ENCODE data around the gene ZNF764.
A peak's percentile ranks its signal among the peaks of the same experiment; 100 is the strongest.

ZNF764 gene

DNA sequence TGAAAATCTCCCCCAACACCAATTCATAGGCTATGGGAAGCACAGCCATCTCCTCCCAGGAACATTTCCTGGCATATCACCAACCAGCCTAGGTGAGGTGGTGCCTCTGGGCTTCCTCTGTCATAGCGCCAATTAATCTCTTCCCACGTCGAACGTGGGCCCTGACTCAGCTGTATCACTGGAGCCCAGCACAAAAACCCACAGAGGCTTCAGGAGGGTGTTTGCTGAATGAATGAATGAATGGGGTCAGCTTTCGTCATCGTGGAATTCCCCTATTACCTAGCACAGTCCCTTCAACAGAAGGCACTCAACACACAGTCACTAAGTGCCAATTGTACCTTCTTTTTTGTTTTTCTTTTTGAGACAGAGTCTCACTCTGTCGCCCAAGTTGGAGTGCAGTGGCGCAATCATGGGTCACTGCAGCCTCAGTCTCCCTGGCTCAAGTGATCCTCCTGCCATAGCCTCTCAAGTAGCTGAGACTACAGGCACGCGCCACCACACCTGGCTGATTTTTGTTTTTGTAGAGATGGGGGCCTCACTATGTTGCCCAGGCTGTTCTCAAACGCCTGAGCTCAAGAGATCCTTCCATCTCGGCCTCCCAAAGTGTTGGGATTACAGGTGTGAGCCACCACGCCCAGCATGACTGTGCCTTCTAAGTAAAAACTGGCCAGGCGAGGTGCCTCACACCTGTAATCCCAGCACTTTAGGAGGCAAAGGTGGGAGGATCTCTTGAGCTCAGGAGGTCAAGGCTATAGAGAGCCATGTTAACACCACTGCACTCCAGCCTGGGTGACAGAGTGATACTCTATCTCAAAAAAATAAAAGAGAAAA, 9.2 kb upstream of the ZNF764 start:
- peak overlapping the region; percentile 52 to 64 for H3K4me3 Mint-ChIP-seq
- ATAC-seq (replicated peaks) (peak; percentile 31), DNase-seq (peak in 2 of 3 experiments; percentile 37 to 46)
- peaks cover 12% of the 10 kb centered on the region for H3K36me3 Mint-ChIP-seq (ENCODE audit: insufficient read depth)
- H3K4me1 Mint-ChIP-seq (ENCODE audit: low read depth in 2 of 2), result peaks cover 26 to 30% of the 10 kb centered on the region in 2 donors
- H3K9me3 Mint-ChIP-seq, result no peaks in the 10 kb centered on the region
- no peaks in the 10 kb centered on the region for H3K27me3 Mint-ChIP-seq
- H3K27ac Mint-ChIP-seq, result peak overlapping the region; percentile 96 to 98

DNA sequence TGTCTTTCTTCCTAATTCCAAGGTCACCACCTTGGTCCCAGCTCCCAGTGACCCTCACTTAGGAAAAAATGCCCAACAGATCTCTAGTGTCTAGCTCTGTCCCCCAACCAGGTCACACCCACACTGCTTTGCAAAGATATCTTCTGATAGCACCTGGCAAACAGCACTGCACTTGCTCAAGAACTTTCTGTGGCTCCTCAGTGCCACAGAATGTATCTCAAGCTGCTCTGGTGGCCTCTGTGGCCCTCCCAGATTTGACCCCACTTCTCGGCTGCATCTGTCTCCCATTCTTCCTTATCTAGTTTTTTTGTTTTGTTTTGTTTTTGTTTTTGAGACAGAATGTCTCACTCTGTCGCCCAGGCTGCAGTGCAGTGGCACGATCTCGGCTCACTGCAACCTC, 8.4 kb upstream of the ZNF764 start:
- no peak for ATAC-seq (replicated peaks)
- H3K27me3 Mint-ChIP-seq, result no peaks in the 10 kb centered on the region
- no peak for DNase-seq
- peaks cover 7% of the 10 kb centered on the region for H3K36me3 Mint-ChIP-seq (ENCODE audit: insufficient read depth)
- H3K4me1 Mint-ChIP-seq (ENCODE audit: low read depth in 2 of 2), result peaks cover 24 to 25% of the 10 kb centered on the region in 2 donors
- H3K4me3 Mint-ChIP-seq, result no peak overlapping the region
- H3K9me3 Mint-ChIP-seq, result no peaks in the 10 kb centered on the region
- H3K27ac Mint-ChIP-seq, result peak overlapping the region in 1 of 2 donors; percentile 96

DNA sequence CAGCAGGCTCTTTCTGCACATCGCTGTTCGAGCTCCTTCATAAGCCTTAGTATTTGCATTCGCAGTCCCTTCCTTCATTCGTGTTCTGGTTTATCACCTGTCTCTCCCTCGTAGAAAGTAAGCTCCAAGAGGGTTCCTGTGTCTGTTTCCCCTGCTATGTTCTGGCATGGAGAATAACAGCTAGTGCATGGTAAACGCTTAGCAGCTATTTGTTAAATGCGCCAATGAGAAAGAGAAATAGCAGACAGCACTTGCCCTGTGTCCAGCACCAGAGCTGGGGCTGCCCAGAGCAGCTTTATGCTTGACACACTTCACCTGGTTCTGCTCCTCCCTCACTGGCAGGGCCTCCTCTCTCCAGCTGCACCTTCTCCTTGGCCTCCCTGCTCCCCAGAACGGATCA, 7.8 kb upstream of the ZNF764 start:
- no peak overlapping the region for H3K4me3 Mint-ChIP-seq

DNA sequence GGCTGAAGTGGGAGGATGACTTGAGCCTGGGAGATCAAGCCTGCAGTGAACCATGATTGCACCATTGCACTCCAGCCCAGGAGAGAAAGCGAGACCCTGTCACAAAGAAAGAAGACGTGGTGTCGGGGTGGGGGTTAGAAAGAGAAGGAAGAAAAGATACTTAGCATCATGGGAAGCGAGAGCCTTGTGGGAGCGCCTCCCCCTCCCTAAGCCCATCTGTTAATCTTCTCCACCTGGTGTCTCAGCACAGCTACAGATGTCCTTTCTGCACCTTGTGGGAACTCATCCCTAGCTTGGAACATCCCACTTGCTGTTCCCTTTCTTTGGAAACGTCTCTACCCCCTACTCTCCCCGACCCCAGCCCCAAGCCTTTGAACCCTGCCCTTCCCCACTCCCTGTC, 7.4 kb upstream of the ZNF764 start:
- H3K27ac Mint-ChIP-seq, result peak overlapping the region in 1 of 2 donors; percentile 31
- peaks cover 21 to 25% of the 10 kb centered on the region in 2 donors for H3K4me1 Mint-ChIP-seq (ENCODE audit: low read depth in 2 of 2)
- no peaks in the 10 kb centered on the region for H3K27me3 Mint-ChIP-seq

More for the DNA sequence above, 7.8 kb upstream of the ZNF764 start:
- Mint-ChIP-seq H3K27ac (peak overlapping the region; percentile 31 to 96), H3K27me3 (no peaks in the 10 kb centered on the region), H3K36me3 (ENCODE audit: insufficient read depth) (peaks cover 7% of the 10 kb centered on the region), H3K9me3 (no peaks in the 10 kb centered on the region), H3K4me1 (ENCODE audit: low read depth in 2 of 2) (peaks cover 23 to 27% of the 10 kb centered on the region in 2 donors)
- DNase-seq (no peak), ATAC-seq (replicated peaks) (no peak)

DNA sequence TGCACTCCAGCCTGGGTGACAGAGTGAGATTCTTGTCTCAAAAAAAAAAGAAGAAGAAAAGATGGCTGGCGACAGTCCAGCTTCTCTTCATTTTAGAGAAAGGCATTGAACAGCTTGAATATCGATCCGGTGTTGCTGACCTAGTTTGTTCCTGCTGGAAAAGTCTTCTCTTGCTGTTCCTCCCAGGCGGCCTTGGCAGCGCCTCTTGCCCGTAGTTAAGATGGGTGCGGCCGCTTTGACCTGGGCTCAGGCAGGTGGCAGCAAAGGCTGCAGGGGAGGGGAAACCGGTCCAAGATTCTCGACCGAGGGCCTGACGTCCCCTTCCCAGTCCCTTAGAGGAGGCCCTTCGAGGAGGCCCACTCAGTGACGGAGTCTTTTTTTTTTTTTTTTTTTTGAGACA, 3.8 kb upstream of the ZNF764 start:
- Mint-ChIP-seq H3K36me3 (ENCODE audit: insufficient read depth) (peaks cover 17% of the 10 kb centered on the region), H3K4me3 (peak overlapping the region; percentile 77 to 86), H3K9me3 (no peaks in the 10 kb centered on the region), H3K27ac (peak overlapping the region; percentile 67 to 91), H3K27me3 (no peaks in the 10 kb centered on the region), H3K4me1 (ENCODE audit: low read depth in 2 of 2) (peaks cover 13 to 20% of the 10 kb centered on the region in 2 donors)
- DNase-seq, result no peak
- no peak for ATAC-seq (replicated peaks)

More for the DNA sequence above, 7.4 kb upstream of the ZNF764 start:
- ATAC-seq (replicated peaks), result no peak
- H3K36me3 Mint-ChIP-seq (ENCODE audit: insufficient read depth), result peaks cover 7% of the 10 kb centered on the region
- no peaks in the 10 kb centered on the region for H3K9me3 Mint-ChIP-seq
- no peak overlapping the region for H3K4me3 Mint-ChIP-seq
- DNase-seq, result no peak

DNA sequence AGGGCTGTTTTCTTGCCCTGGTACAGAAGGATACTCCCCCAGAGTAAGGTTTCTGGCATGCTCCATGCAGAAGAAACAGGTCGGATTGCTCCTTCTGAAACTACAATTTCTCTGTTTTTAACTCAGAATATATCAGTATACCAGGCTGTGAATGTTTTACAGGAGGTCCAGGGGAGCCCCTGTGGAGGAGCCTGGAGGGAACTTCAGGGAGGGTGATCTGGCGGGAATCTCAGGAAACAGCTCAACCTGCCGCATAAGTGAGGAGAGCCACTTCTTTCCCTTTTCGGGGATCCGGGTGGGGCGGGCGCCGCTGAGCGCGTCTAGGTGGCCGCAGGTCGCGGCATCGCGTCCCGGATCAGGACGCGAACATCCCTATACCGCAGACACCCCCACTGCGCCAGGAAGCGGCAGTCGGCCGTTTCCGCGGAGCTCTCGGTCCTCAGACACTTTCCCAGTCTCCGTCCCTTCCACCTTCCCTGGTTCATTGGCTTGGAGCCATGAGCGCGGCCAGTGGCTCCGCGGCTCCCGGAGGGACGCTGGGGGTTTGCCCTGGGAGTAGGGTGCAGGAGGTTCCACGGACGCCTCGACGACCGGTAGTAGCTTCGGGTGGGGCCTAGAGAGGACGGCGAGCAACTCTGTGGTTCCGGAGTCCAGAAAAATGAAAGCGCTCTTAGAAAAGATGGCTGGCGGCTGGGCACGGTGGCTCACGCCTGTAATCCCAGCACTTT, 3.1 kb upstream of the ZNF764 start:
- Mint-ChIP-seq H3K36me3 (ENCODE audit: insufficient read depth) (peaks cover 24% of the 10 kb centered on the region), H3K27ac (peak overlapping the region; percentile 67 to 91), H3K4me3 (peak overlapping the region; percentile 77 to 86), H3K9me3 (no peaks in the 10 kb centered on the region), H3K27me3 (no peaks in the 10 kb centered on the region), H3K4me1 (ENCODE audit: low read depth in 2 of 2) (peaks cover 8 to 22% of the 10 kb centered on the region in 2 donors)
- no peak for DNase-seq
- ATAC-seq (replicated peaks), result no peak

DNA sequence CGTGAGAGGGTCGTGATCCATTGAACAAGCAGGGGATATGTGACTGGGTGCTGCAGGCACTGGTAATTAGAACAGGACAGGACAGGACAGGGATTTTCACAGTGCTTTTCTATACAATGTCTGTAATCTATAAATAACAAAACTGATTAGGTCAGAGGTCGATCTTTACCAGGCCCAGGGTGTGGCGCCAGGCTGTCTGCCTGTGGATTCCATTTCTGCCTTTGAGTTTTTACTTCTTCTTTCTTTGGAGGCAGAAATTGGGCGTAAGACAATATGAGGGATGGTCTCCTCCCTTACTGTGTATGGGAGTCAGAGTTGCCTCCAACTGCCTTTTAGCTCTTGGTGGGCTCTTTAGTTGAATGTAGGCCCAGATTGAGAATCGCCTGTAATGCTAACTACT, 1.5 kb upstream of the ZNF764 start:
- DNase-seq, result no peak
- no peaks in the 10 kb centered on the region for H3K27me3 Mint-ChIP-seq
- H3K9me3 Mint-ChIP-seq, result no peaks in the 10 kb centered on the region
- peaks cover 30% of the 10 kb centered on the region for H3K36me3 Mint-ChIP-seq (ENCODE audit: insufficient read depth)
- H3K4me1 Mint-ChIP-seq (ENCODE audit: low read depth in 2 of 2), result peaks cover 11 to 26% of the 10 kb centered on the region in 2 donors
- ATAC-seq (replicated peaks), result no peak
- H3K27ac Mint-ChIP-seq, result peak overlapping the region in 1 of 2 donors; percentile 93
- peak overlapping the region; percentile 47 to 86 for H3K4me3 Mint-ChIP-seq

DNA sequence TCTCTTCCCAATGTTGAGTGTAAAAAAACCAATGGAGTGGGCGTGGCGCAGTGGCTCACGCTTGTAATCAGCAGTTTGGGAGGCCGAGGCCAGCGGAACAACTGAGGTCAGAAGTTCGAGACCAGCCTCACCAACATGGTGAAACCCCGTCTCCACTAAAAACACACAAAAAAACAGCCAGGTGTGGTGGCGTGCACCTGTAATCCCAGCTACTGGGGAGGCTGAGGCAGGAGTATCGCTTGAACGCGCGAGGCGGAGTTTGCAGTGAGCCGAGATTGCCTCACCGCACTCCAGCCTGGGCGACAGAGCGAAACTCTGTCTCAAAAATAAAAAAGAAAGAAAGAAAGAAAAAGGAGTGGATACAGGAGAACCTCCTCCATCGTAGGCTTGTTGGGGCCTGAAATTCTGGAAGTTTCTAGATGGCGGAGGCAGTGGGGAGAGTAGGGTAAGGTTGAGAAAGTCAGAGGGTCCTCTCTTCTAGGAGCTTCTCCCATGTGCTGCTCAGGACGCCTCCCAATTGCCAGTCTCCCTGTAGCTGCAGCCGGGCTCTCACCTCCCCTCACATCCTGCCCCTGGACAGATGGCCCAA, 709 bp upstream of the ZNF764 start:
- Mint-ChIP-seq H3K27me3 (no peaks in the 10 kb centered on the region), H3K9me3 (no peaks in the 10 kb centered on the region), H3K27ac (peak overlapping the region; percentile 89 to 93), H3K4me1 (ENCODE audit: low read depth in 2 of 2) (peaks cover 17 to 28% of the 10 kb centered on the region in 2 donors), H3K36me3 (ENCODE audit: insufficient read depth) (peaks cover 38% of the 10 kb centered on the region), H3K4me3 (peak overlapping the region; percentile 84 to 86)
- DNase-seq (no peak), ATAC-seq (replicated peaks) (no peak)

DNA sequence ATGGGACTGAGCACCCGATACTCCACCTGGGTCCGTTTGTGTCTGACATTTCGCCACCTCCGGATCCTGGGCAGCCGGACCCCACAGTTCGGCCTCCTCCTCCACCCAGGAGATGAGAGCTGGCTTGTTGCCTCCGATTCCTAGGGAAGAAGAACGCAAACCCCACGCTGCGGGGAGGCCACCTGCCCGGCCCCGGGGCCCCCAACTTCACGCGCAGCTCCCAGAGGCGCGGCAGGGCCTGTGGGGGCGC, 542 bp downstream of the ZNF764 start:
- peak overlapping the region; percentile 84 to 86 for H3K4me3 Mint-ChIP-seq
- DNase-seq, result no peak
- H3K4me1 Mint-ChIP-seq (ENCODE audit: low read depth in 2 of 2), result peaks cover 28 to 37% of the 10 kb centered on the region in 2 donors
- no peaks in the 10 kb centered on the region for H3K9me3 Mint-ChIP-seq
- no peaks in the 10 kb centered on the region for H3K27me3 Mint-ChIP-seq
- peak overlapping the region; percentile 89 to 93 for H3K27ac Mint-ChIP-seq
- peaks cover 39% of the 10 kb centered on the region for H3K36me3 Mint-ChIP-seq (ENCODE audit: insufficient read depth)
- no peak for ATAC-seq (replicated peaks)

DNA sequence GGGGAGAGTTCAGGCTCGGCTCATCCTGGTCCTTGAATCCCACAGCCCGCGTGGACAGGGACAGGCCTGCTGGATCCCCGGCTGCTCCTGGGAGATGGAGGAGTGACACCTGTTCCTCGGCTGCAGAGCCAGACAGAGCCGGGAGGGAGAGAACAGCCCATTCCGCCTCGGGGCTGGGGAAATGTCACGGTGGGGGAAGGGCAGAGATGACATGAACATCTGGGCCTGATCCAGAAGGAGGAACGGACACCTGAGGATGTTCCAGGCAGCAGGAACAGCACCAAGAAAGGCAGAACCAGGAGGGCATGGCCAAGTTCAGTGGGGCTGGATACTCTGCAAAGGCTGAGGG, 2.1 kb downstream of the ZNF764 start:
- no peaks in the 10 kb centered on the region for H3K9me3 Mint-ChIP-seq
- no peak for ATAC-seq (replicated peaks)
- peak overlapping the region in 1 of 2 donors; percentile 89 for H3K27ac Mint-ChIP-seq
- H3K36me3 Mint-ChIP-seq (ENCODE audit: insufficient read depth), result peaks cover 40% of the 10 kb centered on the region
- no peak for DNase-seq
- H3K27me3 Mint-ChIP-seq, result no peaks in the 10 kb centered on the region
- peaks cover 42 to 43% of the 10 kb centered on the region in 2 donors for H3K4me1 Mint-ChIP-seq (ENCODE audit: low read depth in 2 of 2)
- H3K4me3 Mint-ChIP-seq, result peak overlapping the region; percentile 84 to 86

DNA sequence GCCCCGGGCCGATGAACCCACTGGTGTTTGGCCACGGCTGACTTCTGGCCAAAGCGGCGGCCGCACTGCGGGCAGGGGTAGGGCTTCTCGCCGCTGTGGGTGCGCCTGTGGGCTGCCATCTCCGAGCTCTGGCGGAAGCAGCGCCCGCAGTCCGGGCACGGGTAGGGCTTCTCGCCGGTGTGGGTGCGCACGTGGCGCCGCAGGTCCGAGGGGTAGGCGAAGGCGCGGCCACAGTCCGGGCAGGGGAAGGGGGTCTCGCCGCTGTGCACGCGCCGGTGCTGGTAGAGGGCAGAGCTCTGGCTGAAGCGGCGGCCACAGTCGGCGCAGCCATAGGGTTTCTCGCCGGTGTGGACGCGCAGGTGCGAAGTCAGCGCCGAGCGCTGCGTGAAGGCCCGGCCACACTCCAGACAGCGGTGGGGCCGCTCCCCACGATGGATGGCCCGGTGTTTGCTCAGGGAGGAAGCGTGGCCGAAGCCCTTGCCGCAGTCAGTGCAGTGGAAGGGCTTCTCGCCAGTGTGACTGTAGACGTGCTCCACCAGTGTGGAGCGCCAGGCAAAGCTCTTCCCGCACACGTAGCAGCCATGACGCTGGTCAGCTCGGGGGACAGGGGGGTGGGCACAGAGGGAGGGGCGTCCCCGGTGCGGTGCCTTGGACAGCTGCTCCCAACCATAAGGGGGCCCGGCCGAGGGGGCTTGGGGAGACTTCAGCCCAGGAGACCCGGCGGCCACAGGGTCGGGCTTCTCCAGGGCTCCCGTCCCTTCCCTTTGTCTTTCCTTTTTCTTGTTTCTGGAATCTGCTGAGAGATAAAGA, 2.7 kb downstream of the ZNF764 start:
- no peaks in the 10 kb centered on the region for H3K27me3 Mint-ChIP-seq
- no peak for ATAC-seq (replicated peaks)
- peak overlapping the region; percentile 84 to 86 for H3K4me3 Mint-ChIP-seq
- no peak for DNase-seq
- H3K27ac Mint-ChIP-seq, result peak overlapping the region in 1 of 2 donors; percentile 89
- H3K36me3 Mint-ChIP-seq (ENCODE audit: insufficient read depth), result peaks cover 42% of the 10 kb centered on the region
- peaks cover 43 to 46% of the 10 kb centered on the region in 2 donors for H3K4me1 Mint-ChIP-seq (ENCODE audit: low read depth in 2 of 2)
- H3K9me3 Mint-ChIP-seq, result no peaks in the 10 kb centered on the region

DNA sequence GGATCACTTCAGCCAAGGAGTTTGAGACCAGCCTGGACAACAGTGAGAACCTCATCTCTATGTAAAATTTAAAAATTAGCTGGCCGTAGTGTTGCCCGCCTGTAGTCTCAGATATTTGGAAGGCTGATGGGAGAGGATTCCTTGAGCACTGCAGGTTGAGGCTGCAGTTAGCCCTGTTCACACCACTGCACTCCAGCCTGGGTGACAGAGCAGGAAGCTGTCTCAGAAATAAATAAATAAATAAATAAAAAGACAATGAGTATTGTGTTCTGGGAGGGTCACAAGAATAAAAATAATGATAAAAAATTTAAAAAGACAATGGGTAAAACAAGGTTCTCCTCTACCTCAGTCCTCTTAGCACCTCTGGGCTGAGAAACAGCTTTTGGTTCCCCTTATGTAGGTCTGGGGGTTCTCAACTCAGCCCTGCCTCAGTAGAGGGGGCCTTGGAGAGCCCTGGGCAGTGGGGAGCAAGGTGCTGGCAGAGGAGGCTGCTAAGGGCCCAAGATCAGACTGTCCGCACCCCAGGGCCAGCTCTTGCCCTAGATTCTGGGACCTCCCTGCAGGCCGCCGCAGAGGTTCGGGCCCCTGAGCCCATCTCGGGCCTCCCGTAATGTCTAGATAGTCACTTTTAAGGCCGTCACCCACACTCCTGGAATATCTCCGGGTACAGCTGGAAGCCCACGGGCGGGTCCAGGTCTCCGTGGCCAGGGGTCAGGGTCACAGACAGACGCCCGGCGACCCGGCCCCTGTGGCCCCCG, 3.4 kb downstream of the ZNF764 start:
- Mint-ChIP-seq H3K4me1 (ENCODE audit: low read depth in 2 of 2) (peaks cover 43 to 46% of the 10 kb centered on the region in 2 donors), H3K27ac (peak overlapping the region; percentile 19 to 89), H3K27me3 (no peaks in the 10 kb centered on the region), H3K4me3 (no peak overlapping the region), H3K9me3 (no peaks in the 10 kb centered on the region), H3K36me3 (ENCODE audit: insufficient read depth) (peaks cover 42% of the 10 kb centered on the region)
- DNase-seq, result no peak
- no peak for ATAC-seq (replicated peaks)

Measured in effector memory CD8-positive, alpha-beta T cell (primary cell).